ENCODE measurements around the gene CYFIP1. TPM values are rescaled to one million over a fixed set of nuclear protein-coding genes. Genes with fewer than 3 reads are reported as not detected.

Gene CYFIP1
- total and polyA plus RNA-seq, 2 of the 8 experiments (the other 6 are each of a cell fraction or from before 2014, with no cell fraction given): 38.6 to 81.7 TPM

- TF ChIP-seq, protein P1, sequence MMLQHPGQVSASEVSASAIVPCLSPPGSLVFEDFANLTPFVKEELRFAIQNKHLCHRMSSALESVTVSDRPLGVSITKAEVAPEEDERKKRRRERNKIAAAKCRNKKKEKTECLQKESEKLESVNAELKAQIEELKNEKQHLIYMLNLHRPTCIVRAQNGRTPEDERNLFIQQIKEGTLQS (IDR thresholded peaks at IDR 0.05; ENCODE audit: insufficient read depth, low read depth, low read length): no peak
These were observed 111.2 kb downstream of the CYFIP1 start (continued) for GRCh38 chr15:22868928-22869327.

Data from H1 (cell line).